EH (cell line): ENCODE measurements around the gene KATNAL1.

Experiments used
- DNase-seq: peaks from one replicate; pipeline ENCODE4 v3.0.0-alpha.2; 2015; ENCODE audit warnings: low read depth

KATNAL1 gene

DNA sequence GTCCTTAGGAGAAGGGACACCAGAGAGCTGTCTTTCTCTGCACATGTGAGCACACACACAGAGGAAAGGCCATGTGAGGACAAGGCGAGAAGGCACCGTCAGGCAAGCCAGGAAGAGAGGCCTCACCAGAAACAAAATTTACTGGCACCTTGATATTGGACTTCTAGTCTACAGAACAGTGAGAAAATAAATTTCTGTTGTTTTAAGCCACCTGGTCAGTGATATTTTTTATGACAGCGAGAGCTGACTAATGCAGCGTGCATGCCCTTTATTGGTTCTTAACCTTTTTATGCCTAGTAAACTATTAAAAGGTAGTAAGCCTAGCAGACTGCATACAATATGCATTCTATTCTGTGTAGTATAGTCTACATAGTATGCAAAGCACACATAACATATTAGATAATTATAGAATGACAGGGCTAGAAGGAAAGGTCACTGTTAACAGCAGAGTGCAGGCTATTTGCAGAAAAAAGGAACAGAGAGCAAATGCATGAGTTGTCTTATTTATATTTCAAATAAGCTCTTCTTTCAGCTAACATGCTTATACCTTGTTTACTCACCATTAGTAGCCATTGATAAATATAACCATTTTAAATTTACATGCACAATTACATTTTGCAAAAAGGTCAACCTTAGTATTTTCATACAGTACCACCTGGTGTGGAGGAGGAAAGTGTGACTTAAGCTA lies 25.2 kb upstream of the KATNAL1 start:
- DNase-seq = no peak

DNA sequence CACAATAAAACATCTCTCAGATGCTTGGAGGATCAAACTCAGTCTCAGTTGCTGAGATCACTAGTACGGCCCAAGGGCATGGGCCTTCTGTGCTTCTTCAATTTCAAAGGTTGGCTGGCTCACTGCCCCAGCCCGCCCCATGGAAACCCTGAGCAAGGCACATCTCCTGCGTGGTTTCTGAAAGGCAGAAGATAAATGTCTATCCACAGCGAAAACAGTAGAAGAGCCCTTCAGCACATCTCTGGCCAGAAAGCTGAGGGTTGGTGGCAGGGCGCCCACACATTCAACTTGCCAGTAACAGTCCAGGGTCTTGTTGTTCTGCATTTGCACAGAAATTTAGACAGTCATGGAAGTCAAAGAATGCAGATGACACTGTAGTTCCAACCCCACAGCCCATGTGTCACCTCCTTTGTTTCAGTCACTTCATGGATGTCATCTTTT lies 24.0 kb upstream of the KATNAL1 start:
- DNase-seq = peak; percentile 37

DNA sequence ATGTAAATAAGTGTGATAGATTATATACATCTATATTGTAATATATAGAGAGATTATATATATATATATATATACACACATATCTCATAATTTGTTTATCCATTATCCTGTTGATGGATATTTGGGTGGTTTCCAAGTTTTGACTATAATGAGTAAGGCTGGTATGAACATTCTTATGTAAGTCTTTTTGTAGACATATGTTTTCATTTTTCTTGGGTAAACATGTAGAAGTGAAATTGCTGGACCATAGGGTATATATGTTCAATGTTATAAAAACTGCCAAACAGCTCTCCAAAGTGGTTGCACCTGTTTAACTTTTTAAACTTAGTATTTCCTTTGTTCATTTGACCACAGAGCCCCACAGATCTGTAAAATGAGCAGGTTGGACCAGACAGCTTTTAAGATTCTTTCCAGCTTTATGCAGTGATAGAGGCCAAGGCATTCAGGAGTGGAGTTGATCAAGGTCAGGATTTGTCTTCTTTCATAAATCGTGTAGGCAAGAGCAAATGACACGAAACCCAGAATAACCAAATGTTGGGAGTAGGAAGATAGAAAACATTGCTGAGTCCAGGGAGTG lies 21.7 kb upstream of the KATNAL1 start:
- DNase-seq = no peak

DNA sequence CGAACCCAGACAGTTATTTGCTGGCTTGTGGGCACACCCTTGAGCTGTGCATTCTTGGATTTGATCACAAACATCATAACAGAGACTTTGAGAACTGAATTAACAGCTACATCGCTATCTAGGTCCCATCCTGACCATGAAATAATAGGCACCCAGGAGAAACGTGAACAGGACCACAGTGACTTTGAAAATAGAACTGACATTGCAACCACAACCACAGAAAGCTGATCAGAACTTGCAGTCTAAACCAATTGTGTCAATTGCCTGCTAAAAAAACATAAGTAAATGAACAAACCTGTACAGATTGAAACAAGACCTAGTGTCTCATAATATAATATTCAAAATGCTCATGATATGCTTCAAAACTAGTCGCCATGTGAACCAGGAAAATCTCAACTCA lies 18.3 kb upstream of the KATNAL1 start:
- no peak for DNase-seq

DNA sequence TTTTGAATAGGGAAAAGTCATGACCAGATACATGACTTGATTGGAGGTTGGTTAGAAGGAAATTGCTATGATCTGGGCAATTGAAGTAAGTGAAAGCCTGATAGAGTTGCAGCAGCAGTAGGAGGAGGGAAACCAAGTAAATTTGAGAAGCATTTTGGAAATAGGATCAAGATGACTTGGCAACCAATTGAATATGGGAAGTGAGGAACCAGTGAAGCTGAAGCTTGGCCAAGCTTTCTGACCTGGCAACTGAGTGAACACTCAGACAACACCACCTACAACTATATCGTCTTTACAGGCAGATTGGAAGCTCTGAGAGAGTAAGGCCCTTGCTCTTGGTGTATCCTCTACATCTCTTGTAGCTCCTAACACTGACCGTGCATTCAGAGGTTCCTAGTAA lies 16.2 kb upstream of the KATNAL1 start:
- DNase-seq = no peak

DNA sequence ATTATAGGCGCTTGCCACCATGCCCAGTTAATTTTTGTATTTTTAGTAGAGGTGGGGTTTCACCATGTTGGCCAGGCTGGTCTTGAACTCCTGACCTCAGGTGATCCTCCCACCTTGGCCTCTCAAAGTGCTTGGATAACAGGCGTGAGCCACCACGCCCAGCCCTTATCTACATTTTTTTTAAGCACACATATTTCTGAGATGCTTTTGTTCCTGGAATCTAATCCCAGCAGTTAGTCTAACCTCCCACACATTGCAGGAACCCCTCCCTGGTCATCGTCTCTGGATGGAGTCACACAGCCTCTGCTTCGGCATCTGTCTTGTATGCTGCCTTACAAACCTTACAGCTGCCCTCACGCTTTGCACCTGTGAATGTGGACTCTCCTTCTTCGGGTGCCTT lies 15.1 kb upstream of the KATNAL1 start:
- no peak for DNase-seq

DNA sequence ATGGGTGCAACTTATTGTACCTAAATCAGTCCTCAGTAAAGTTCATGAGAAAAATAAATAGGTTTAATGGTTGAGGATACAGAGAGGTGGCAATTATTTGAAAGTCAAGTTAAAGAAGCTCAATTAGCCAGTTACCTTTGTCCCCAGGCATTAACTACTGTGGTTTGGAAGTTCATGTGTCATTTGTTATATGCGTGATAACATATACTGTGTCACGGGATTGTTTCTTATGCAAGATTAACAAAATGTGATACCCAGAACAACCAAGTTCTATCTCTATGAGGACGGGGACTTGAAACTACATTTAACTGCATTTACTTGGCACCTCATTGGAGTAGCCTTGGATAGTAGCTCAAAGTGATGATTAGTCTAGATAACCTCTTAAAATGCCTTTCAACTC lies 13.9 kb upstream of the KATNAL1 start:
- no peak for DNase-seq

DNA sequence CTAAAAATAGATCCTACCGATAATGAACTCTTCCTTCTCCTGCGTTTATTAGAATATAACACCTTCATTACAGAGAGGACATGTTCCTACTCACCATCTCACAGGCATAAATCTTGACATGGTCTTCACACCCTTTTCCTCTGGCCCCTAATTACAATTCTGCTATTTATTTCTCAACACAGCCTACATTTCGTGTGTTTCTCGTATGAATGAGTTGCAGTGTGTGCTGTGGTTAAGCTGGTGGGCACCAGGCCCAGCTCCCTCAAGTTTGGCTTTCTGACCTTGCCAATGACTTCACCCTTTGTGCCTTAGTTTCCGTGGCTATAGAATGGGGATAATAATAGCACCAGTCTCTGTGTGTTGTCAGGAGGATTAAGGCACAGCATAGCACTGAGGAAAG lies 12.3 kb upstream of the KATNAL1 start:
- no peak for DNase-seq

DNA sequence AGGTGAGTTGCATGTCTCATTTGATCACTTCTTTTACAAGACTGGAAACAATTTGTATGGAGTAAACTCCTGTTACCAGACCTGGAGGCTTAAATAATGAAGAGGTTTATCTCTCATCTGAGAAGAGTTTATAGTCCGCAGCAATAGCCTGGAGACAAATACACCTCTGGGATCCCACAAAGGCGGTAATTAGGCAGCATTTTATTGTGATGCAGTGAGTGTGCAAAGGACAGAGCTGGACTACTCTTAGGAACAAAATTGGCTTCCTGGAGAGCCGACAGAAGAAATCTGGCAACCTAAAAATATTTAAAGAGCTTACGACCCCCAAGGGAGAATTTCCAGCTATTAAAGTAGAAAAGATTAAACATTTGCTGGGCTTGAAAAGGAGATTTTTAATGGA lies 11.8 kb upstream of the KATNAL1 start:
- DNase-seq = no peak

DNA sequence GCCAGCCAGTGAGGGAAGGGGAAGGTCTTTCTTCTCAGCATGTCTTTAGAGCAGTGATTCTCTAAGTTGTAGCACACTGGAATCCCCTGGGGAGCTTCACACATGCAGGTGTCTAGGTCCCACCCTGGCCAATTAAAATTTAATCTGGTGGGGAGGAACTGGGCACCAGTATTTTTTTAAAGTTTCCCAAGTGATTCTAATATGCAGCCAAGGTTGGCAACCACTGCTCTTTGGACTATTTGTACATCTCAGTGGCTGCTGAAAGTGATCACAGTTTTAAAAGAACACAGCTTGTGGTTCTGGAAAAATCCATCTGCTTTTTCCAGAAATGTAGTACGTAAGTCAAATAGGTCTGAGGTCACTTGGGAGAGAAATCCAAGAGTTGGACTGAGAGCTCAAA lies 10.7 kb upstream of the KATNAL1 start:
- no peak for DNase-seq

DNA sequence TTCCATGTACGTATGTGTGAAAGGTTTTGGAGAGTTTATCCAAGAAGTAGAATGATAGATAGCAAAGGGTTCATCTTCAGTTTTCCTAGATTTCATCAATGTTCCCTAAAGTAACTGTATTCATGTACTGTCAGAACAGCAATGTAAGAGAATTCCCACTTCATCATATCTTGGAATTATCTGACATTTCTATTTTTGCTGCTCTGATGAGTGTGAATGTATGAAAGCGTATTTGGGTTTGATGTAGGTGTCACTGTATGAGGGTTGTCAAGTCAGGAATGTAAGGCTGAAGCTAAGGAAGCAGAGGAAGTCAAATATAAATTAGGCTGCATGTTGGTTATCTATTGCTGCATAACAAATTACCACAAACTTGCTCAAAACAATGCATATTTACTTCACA lies 7.2 kb upstream of the KATNAL1 start:
- no peak for DNase-seq

DNA sequence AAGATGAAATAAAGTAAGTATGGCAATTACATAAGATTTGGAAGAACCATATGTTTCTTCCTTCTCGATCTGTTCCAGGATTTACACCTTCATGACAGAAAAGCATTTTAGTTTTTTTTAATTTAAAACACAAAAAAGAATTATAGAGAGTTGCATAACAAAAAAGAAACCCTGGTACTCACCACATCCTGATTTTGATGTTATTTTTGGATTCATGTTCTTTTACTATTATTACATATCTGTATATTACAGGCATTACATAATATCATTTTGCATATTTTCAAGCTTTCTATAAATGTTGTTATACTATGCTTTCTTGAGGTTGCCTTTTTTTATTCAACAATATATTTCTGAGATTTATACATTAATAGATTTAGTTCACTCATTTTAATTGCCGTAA lies 6.7 kb upstream of the KATNAL1 start:
- no peak for DNase-seq

DNA sequence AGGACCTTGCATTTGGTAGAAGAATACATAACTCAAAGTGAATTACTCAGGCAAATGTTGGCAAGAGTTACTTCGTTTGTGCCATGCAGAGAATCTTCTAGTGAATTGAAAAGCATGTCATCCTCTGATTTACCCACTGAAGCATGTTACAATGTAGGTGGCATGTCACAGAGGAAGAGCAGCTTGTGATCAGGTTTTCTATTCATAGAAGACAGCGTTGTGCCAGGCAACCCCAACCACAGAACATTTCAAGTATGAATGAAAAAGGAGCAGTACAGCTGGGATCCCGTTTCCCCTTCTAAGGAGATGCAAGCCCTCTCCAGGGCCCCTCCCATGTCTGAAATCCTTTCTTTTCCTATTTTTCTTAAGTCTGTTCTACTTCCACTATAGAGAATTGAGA lies 6.0 kb upstream of the KATNAL1 start:
- no peak for DNase-seq

DNA sequence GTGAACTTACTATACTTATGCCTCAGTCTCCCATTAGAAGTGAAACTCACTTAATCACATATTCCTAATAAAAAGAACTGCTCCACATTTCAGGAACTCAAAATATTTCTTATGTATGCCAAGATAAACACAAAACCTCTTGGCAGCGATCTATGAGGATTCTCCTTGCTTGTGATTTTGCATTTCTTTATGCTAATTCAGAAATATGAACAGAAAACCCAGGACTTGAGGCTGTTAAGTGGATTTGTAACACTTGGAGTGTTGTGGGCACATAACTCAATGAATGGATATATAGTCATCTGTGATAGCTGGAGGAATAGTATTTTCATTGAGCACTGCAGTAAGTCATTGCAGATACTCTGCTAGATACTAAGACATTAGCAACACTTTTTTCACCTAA lies 5.6 kb upstream of the KATNAL1 start:
- peak; percentile 76 for DNase-seq

DNA sequence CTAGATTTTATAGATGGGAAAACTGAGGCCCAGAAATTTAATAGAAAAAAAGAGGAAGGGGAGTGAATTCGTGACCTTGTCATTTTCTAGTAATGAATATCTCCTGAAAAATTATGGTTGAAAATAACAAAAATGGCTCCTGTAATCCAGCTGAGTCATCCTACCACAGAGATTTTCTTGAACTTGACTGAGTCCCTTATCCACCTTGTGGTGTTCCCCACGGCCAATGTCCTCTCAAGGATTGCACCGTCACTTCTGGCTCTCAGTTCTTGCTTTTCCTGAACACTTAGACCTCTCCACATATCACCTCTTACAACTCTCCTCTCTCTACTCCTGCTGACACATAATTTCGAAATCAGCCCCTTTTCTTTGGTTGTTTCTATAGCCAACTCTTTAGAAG lies 1.2 kb upstream of the KATNAL1 start:
- DNase-seq = peak; percentile 30

DNA sequence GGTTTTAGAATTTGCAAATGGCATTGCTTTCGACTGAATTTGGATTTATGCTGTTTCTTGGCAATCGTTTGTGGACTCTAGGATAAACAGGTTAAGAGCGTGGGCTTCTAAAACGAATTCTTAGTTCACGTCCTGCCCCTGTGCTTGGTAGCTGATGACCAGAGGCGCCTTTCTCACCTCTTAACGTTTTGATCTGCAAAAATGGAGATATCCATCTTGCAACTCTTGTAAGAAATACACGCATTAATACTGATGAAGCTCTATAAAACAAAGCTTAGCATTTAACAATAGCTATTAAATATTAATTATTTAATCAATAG lies 580 bp upstream of the KATNAL1 start:
- DNase-seq = no peak

DNA sequence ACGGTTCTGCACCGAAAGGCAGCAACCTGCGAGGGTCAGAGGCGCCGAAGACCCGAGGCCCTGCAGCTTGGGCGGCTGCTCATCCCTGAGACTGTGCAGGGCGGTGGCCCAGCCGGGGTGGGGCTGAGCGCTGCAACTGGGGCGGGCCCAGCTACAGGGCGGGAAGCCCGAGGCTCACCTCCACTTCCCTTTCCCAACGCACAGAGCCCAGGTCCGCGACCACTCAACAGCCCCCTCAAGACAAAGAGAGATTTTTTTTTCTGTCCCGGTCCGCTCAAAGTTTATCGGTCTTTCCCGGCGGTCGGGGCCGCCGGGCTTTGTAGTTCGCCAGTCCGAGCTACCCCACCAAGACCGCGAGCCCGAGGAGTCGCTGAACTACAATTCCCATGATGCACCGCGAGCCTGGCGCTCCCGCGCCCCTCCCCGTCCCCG lies 573 bp downstream of the KATNAL1 start:
- DNase-seq = peak; percentile 91

DNA sequence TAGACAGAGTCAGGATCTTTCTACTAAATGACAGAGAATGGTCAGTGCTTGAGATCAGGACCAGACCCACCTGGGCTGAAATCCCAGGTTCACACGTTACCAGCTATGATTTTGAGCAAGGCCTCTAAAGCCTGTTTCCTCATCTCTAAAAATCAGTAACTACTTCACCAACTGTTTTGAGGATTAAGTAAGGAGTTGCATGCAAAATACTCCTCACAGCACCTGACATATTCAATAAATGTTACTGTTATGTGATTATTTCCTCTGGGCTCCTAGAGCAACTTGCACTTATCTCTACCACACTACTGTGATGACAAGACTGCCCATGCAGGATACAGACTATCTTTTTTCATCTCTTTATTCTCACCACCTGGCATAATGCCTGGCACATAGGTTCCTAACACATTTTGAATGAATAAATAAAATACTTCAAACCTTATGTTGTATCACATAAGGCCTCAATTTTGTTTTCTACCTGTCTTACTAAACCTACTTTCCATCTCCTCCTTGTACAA lies 1.8 kb downstream of the KATNAL1 start:
- DNase-seq = no peak

DNA sequence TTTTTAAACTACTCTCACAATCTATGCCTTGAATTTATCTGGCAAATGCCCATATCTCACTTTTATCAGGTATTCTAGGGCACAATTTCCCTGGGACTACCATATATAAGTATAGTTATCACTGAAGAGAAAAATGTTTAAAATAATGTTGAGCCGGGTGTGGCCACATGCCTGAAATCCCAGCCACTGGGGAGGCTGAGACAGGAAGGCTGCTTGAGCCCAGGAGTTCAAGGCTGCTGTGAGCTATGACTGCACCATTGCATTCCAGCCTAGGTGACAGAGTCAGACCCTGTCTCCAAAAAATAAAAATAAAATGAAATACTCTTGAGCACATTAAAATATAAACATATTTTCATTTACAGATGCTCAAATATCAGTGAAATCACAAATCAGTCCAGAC lies 4.1 kb downstream of the KATNAL1 start:
- peak; percentile 32 for DNase-seq

DNA sequence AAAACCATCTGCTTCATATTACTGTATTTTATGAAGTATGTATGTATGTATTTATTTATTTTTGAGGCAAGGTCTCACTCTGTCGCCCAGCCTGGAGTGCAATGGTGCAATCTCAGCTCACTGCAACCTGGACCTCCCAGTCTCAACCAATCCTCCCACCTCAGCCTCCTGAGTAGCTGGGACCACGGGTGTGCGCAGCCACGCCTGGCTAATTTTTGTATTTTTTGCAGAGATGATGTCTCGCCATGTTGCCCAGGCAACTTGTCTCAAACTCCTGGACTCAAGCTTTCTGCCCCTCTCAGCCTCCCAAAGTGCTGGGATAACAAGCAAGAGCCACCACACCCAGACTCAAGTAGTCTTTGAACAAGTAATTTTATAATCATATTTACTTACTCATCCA lies 5.5 kb downstream of the KATNAL1 start:
- DNase-seq = no peak

DNA sequence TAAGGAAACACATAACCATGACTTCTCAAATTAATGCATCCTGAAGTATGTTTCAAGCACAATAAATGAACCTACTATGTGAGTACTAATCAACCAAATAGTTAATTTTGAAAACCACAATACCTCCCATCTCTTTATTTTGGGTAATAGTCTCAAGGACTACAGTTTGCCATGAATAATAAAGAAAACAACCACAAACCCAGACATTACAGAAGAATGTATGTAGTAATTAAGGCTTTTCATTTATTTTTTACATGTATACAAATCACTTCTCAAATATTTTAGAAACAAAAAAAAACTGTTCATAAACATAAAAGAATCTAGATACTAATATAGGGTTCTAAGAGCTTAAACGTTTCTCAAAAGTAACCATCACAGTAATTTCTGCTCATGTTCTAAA lies 6.8 kb downstream of the KATNAL1 start:
- peak; percentile 61 for DNase-seq

DNA sequence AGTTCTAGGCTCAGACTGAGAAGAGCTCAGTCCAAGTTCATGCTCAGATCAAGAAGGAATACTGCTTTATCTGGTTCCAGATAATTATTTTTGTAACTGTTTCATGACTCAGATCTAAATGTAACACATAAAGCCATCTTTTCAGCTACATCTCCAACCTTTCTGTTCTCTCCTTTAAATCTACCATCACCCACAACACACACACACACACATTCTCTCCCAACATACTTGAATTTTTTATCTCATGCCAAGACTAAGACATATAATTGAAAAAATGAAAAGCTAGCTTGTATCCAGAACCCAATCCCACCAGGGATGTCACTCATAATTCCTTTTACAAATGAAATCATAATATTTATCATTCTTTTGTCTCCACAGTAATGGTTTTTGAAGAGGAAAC lies 7.6 kb downstream of the KATNAL1 start:
- DNase-seq = peak; percentile 57

DNA sequence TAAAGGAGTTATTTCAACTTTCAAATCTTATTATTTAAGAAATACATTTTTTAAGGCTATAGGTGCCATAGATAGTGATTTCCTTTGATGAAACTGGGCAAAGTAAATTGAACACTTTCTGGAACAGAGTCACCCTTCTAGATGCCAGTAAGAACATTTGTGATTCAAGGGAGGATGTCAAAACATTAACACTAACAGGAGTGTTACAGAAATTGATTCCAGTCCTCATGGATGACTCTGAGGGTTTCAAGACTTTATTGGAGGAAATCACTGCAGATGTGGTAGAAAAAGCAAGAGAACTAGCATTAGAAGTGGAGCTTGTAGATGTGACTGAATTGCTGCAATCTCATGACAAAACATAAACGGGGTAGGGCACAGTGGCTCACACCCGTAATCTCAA lies 12.2 kb downstream of the KATNAL1 start:
- no peak for DNase-seq

DNA sequence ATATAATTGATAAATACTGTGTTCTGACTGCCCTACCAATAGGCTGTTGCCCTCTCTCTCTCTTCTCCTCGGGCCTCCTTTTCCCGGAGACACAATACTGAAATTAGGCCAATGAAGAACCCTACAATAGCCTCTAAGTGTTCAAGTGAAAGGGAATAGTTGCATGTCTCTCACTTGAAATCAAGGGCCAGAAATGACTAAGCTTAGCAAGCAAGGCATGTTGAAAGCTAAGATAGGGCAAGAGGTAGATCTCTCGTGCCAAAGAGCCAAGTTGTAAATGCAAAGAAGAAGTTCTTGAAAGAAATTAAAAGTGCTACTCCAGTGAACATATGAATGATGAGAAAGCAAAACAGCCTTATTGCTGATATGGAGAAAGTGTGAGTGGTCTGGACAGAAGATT lies 13.3 kb downstream of the KATNAL1 start:
- no peak for DNase-seq
